ENCODE results near the gene BCAN.

Gene BCAN

DNA sequence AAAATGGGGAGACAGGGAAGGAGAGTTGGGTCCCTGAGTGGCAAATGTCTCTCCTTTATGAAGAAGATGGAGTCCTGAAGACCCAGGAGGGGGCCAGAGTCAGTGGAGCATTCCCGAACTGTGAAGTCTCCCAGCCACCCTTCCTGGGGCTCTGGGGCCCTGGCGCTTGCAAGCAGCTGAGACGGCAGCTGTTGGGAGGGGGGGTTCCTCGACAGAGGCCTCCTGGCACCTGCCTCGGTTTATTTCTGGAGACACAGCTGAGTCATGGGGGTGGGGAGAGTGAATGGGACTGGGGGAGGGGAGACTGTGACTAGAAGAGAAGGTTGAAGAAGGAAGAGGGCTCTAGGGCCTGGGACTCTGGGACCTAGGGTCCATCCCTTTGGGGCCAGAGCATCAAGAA is 21.3 kb downstream of the BCAN start:
- no peak for DNase-seq

DNA sequence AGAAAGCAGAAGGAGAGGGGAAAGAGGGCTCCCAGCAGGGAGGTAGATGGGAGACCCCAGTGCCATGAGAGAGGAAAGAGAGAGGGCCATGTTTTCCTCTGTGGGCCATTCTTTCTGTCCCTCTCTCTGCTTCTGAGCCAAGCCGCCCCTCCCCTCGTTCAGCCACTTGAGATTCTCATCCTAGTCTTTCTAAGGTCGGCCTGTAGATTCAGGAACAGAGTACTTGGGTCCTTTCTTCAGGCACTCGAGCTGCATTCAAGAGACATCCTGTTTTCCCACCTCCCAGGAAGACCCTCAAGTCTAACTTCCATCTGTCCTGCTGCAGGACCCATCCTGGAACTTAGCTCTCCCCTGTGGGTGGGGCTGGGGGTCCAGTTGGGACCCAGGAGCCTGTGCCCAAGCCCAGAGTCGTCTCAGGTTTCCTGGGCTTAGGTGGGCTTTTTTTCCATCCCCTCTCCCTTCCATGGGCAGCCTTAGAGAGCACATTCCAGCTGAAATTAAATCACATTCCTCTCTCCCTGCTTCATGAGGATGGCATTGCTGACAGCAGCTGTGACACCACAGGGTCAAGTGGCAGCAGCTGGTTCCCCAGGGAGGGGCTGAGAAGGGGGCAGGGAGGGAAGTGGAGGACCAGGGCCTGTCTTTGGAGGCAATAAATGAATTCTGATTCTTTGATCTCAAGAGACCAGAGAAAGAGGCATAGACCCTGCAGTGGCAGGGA is 22.3 kb downstream of the BCAN start:
- DNase-seq, result no peak

GRCh38 chr1:156664767-156665411 is 23.0 kb downstream of the BCAN start:
- no peak for DNase-seq

DNA sequence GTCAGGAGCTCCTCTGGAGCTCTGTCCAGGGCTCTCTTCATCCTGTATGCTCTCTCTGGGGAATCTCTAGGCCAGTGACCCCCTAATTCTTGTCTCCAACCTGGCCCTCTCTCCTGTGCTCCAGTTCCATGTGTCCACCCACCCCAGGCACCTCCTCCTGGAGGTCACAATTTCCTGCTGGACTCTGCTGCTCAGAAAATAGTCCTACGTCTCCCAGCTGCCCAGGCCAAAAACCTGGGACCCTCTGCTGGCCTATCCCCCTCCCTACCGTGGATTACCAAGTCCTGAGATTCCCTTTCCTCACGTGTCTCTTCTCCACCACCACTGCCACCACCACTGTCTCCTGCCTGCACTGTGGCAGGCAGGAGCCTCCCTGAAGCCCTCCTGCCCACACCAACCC is 23.6 kb downstream of the BCAN start:
- DNase-seq, result no peak

DNA sequence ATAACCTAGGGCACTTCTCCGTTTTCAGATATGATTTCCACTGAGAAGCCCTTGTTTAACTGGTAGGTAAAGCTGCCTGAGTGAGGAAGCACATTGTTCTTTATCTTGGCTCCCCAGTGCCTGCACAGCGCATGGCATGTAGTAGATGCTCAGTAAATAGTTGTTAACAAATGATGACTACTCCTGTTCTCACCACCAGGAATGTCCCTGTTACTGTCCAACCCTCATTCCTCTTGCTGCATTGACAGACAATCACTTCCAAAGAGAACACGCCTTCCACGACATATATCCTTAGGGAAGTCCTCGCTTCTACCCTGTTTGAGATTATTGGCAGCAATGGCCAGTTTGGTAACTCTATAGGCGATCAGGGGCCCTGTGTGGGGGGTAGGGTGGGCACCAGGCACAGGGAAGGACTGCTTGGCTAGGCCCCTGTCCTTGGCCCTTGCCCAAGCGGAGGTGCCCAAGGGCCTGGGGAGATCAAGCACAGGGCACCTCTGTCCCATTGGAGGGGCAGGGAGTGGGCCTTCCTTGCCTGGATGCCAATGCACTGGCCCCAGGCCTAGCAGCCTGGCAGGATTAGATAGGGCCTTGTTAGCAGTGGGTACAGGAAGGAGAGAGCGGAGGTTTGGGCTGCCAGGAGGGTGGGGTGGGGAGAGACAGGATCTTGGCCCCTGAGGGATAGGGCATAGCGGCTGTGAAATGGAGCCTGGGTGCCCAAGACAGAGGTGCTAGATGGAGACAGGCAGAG is 25.1 kb downstream of the BCAN start:
- DNase-seq, result no peak

DNA sequence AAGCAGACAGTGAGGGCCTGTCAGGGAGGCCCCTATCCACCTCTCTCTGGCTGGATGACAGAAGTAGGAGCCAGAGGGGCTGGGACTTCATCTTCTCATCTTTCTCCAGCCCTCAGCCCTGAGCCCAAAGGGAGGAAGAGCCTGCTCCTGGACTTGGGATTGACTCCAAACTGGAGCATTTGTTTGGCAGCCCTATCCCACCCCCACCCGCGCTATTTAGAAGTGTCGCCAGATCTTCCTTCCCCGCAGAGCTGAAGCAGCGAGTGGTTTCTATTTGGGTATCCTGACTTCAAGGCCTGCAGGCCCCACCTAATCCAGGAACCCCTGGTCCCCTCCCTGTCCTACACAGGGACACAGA is 25.7 kb downstream of the BCAN start:
- no peak for DNase-seq

- no peak for DNase-seq
These were observed 26.2 kb downstream of the BCAN start for GRCh38 chr1:156667968-156668709.

DNA sequence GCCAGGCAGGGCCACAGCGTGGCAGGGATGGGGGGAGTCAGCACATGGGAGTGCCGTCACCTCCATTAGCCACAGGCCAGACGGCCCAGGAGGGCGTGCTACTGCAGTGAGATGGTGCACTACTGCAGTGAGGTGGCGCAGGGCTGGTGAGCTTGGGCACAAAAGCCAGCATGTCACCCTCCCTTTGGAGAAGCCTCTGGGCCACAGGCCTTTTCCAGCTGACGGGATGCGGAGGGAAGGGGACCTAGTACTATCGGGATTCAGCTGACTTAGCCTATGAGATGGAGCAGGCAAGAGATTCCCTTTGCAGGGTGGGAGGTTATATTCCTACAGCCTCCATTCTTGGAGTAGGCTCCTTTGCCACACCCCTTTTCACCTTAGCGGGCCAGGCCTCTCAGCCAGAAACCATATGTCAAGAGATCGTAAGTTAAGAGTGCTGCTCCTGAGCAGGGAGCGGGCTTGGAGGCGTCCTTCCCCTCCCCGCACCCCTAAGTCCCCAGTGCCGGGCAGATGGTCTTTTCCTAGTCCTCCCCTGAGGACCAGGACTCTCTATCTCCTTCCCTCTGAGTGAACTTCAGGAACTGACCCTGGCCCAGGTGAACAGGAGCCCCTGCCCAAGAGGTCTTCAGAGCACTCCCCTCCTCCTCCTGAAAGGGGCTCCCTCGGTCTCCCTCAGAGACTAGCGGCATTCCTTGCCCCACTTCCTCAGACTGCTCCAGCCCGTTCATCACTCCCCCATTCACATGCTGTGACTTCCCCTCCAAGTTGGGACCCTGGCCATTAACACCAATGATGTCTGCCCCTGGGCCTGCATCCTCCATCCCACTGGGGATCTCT is 27.1 kb downstream of the BCAN start:
- DNase-seq, result no peak

DNA sequence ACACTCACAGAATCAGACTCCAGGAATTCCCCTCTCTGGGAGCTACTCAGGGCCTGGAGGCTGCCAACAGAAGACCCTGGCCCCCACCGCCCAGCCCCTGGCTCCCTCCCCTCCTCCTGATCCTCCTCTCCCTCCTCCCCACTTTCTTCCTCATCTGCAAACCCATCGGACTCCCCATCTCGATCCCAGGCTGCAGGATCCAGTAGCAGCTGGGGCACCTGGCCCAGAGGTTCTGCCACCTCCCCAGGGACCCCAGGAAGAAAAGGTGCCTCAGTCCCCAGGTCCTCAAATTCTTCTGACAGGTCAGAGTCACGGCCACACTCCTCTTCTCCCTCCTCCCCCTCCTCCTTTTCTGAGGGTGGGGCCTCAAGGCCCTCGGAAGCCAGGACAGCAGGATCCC is 27.9 kb downstream of the BCAN start:
- no peak for DNase-seq

GRCh38 chr1:156670359-156670758 is 28.4 kb downstream of the BCAN start:
- no peak for DNase-seq

DNA sequence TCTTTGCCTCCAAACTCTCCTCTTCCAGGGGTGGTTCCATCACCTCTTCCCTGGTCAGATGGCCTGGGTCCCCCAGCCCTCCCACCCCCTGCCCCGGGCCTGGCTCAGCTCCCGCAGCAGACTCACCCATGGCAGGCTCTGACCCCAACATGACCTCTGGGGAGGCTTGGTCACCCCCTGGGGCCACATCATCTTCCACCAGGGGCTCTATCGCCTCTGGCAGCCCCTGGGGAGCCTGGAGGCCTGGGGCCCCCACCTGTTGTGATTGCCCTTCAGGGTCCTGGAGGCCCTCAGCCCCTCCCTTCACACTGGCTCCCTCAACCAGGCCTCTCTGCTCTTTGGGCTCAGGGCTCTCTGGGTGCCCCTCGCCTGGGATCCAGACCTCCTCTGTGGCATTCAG is 28.9 kb downstream of the BCAN start:
- no peak for DNase-seq

- DNase-seq, result no peak
These were observed 29.9 kb downstream of the BCAN start for GRCh38 chr1:156671804-156672203.

- DNase-seq, result no peak
These were observed 31.6 kb downstream of the BCAN start for GRCh38 chr1:156673387-156674121.

GRCh38 chr1:156675210-156676113 is 33.5 kb downstream of the BCAN start:
- no peak for DNase-seq

- DNase-seq, result no peak
These were observed 34.4 kb downstream of the BCAN start for GRCh38 chr1:156676114-156676819.

DNA sequence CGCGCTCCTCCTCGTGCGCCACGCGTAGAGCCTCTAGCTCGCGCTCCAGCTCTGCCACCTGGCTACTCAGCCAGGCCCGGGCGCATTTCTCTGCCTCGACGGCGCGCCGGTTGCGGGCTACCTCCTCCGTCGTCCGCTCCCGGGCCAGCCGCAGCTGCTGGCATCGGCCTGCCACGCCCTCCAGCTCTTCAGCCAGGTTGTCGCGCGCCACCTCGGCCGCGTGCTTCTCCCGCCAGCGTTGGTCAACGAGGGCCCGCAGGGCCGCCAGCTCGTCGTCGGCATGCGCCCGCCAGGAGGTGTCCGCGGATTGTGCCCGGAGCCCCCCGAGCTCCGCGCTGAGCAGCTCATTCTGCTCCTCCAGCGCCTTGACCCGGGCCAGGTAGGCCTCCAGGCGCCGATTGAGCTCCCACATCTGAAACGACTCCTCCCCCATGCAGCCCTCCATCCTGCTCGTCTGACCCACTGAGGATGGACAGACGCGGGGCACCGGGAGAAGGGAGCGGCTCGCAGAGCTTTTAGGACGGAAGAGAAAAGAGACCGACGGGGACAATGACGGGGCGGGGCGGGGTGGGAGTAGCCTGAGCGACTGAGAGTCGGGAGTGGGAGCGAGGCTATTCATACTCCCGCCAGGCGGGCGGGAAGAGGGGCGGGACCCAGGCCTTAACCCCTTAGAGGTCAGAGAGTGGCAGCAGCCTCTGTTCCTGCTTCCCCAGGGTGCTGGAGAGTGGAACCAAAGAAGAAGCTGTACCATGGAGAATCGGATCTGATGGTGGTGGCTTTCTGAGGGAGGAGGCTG is 35.1 kb downstream of the BCAN start, which contains the start of gene NES:
NES (minus strand) TSS at position 588 of the 796 bp plus-strand sequence; CDS start at position 445, 143 bp downstream.
- no peak for DNase-seq

- peak; percentile 35 for DNase-seq
These were observed 36.0 kb downstream of the BCAN start for GRCh38 chr1:156677616-156678596.

DNA sequence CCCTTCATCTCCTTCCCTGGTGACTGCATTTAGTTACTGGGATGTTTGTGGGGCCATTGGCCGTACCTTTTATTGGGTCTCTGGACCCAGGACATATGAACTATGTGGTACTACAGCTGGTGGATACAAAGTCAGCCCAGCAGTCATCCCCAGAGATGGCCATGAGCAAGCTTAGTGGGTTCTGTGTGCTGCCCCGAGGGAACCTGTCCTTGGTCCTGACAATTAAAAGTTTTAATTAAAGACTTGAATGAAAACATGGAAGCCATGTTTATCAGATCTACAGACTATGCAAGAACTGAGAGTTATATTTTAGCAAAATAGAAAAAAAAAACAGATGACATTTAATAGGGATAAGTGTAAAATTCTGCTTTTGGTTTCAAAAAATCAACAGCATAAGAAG is 38.1 kb downstream of the BCAN start:
- no peak for DNase-seq
